ENCODE measurements around the gene NOS1.
A peak's percentile ranks its signal among the peaks of the same experiment; 100 is the strongest.
"Not testable (repeated sequence)": the region's sequence is repeated elsewhere in the genome, so short reads cannot be mapped to it uniquely, and the experiment has no call there.

NOS1 gene

GRCh38 chr12:117241697-117242096, 119.7 kb downstream of the NOS1 start:
- no peak for DNase-seq

DNA sequence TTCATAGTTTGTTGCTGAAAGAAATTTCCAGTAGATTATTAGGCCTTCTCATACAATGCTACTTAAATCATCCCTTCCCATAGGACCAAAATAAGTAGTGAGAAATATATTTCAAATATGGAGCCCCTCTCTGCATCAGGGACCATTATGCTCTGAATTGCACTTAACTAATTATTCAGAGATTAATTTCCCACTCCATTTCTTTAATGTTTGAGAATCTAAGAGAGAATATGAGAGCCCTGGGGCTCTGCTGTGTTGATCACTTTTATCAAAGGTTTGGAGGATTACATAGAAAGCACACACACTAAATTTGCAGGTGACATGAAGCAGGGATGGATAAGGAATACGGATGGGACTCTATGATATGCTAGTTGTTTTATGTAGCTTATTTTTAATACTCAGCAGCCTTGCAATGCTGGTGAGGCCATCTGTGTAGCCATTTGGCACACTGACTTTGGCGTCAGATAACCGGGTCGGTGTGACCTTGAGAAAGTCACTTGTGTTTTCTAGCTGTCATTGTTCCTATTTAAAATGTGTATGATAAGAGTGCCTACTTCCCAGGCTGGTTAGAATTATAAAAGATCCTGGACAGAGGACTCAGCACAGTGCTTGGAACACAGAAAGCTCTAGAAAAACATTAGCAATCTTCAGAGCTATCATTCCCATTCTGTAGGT, 121.2 kb downstream of the NOS1 start:
- no peak for DNase-seq

- DNase-seq: peak; percentile 44
Observed at GRCh38 chr12:117236456-117237001, 124.9 kb downstream of the NOS1 start.

DNA sequence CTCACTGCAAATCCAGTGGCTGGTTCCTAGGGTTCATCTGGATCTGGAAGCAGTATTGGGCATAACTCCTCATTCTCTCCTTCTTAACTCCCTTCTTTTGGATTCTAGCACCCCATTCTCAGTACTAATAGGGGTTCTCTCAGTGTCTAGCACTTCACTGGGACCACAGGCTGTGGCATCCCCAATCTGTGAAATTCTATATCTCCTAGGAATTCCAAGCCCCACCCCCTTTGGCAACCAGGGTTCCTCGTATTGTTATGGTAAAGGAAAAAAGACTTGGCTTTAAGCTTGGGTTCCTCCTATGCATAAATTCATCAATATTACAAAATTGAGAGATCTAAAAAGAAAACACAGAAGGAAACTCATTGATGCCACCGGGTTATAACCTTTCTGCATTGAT, 126.2 kb downstream of the NOS1 start:
- no peak for DNase-seq

DNA sequence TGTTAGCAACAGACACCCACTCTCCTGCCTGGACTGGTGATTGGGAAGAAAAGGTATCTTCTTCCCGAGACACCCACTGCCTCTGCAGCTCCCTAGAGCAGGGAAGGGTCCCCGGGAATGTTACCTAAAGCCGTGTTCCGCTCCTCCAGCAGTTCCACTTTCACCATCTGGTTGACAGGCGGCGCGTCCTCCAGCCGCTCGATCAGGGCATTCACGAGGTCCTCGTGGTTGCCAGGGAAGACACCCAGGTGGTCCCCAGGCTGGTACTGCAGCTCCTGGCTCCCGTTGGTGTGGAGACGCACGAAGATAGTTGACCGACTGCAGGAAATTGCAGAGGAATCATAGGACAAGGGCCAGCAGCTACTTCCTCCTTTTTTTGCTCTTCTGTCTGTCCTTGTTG, 127.0 kb downstream of the NOS1 start:
- DNase-seq: no peak

GRCh38 chr12:117231750-117232149, 129.7 kb downstream of the NOS1 start:
- no peak for DNase-seq

- no peak for DNase-seq
Observed at GRCh38 chr12:117228239-117228638, 133.2 kb downstream of the NOS1 start.

DNA sequence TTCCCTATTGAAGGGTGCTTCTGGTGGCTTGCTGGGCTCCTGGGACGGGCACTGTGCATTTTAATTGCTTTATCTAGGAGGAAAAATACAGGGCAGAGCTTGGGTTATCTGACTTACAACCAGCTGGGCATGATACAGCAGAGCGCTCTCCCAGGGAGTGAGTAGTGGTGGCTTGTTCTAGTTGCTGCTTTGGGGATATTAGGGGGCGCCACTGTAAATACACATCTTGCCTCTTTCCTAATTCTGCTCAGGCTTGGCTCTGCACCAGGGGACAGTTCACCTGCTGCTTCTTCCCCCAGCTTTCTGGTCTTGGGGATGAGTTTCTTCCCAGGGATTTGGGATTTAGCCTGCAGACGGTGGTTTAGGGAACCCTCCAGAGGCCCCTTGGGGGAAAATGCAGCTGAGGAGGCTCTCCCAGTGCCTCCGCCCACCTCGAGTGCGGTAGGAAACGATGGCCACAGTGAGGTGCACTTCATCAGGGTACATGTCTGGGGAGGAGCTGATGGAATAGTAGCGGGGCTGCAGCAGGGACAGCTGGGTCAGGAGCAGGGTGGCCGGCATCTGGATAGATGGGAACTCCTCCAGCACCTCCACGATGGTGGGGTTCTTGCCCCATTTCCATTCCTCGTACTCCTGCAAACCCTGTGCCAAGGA, 134.3 kb downstream of the NOS1 start:
- DNase-seq: no peak

GRCh38 chr12:117226505-117226904, 134.9 kb downstream of the NOS1 start:
- no peak for DNase-seq

- no peak for DNase-seq
Observed at GRCh38 chr12:117225179-117225578, 136.2 kb downstream of the NOS1 start.

DNA sequence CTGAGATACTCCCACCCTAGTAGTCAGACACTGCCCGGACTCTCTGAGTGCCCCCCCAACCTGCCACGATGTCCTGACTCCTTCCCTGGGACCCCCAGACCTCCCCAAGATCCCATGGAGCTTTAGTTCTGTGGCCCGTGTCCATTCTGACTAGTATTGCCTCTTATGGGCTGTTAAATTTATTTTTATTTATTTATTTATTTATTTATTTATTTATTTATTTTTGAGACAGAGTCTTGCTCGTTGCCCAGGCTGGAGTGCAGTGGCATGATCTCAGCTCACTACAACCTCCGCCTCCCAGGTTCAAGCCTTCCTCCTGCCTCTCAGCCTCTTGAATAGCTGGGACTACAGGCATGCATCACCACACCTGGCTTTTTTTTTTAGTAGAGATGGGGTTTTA, 140.5 kb downstream of the NOS1 start:
- DNase-seq: not testable (repeated sequence)

- DNase-seq: no peak
Observed at GRCh38 chr12:117218149-117218548, 143.3 kb downstream of the NOS1 start.

DNA sequence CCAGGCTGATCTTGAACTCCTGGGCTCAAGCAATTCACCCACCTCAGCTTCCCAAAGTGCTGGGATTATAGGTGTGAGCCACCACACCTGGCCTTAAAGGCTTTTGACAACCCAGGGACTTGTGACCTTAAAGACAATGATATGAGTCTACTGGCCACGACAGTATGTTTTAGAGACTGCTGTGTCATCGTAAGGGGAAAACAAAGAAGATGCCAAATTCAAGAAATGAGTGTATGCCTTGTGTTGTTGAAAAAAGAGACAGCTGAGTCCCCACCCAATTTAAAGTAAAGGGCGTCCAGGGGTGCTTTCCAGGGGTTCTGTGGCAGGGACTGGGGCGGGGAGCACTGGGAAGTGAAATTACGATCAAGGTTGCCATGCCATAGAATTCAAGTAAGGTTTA, 144.7 kb downstream of the NOS1 start:
- no peak for DNase-seq

GRCh38 chr12:117214797-117215196, 146.6 kb downstream of the NOS1 start:
- DNase-seq: no peak

DNA sequence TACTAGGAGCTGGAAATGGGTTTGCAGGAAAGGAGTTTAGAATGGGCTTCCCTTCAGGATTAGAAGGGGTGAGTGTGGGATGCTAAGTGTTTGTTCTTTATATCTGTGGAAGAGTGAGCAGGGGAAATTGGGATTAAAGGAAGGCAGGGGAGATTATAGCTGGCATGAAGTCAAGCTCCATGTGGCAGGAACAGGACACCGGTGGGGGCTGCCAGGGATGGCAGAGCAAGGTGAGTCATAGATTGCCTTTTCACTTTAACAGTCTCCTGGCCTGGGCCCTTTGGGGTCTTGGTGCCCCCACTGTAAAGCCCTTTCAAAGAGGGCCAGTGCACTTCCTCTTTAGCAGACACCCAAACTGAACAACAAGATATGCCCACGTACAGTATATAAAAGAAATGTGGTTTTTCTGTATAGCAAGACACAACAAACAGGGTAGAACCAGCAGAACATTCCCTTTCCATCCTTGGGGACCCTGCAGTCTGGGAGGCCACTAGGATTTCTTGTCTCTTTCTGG, 148.1 kb downstream of the NOS1 start:
- no peak for DNase-seq

GRCh38 chr12:117212563-117213190, 148.7 kb downstream of the NOS1 start:
- DNase-seq: peak; percentile 31

GRCh38 chr12:117210266-117210918, 151.0 kb downstream of the NOS1 start:
- no peak for DNase-seq

DNA sequence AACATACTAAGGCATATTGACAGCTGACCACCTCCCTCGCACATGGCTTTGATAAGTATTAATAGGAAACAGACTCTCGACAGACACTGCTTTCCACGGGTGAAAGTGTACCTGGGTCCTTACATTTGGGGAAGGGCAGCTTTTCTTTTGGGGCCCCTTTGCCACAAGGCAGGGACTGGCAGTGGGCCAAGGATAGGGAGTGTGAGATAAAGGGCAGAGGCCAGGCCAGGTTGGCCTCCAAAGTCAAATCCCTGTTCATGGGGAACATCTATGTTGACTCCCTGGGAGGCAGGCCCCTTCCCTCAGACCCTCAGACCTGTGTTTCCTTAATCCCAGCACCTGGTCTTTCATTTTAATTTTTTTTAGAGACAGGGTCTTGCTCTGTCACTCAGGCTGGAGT, 151.8 kb downstream of the NOS1 start:
- DNase-seq: no peak

- DNase-seq: no peak
Observed at GRCh38 chr12:117208811-117209455, 152.5 kb downstream of the NOS1 start.

- DNase-seq: no peak
Observed at GRCh38 chr12:117208206-117208605, 153.2 kb downstream of the NOS1 start.

DNA sequence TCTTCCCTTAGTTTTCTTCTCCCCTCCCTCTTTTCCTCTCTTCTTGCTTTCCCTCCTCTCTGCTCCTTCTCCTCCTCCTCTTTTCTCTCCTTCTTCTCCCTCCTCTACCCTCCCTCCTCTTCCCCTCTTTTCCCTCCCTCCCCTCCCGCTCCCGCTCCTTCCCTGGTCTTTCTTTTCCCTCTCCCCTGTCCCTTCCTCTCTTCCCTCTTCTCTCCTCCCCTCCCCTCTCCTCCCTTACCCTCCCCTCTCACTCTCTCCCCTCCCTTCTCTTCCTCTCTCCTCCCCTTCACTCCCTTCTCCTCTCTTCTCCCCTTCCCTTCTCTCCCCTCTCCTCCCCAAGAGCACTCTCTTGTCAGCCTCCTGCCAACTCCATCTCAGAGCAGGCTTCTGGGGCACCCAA, 153.8 kb downstream of the NOS1 start:
- no peak for DNase-seq

DNA sequence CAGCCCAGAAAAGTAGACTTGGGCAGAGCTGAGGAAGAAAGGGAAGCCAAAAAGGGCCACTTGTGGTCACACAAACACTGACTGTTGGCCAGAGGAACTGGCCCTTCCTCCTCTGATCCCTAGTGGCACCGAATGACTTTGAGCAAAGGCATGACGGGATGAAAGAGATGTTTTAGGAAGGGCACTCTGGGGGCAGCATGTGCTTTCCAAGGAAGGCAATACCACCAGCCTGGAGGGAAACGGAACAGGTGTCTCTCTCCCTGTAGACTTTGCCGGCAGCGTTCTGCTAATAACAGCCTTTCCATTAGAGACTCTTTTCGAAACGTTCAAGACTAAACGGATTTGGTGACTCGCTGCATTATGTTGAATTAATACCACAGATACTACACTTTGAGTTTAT, 158.9 kb downstream of the NOS1 start:
- no peak for DNase-seq

- no peak for DNase-seq
Observed at GRCh38 chr12:117202033-117202432, 159.4 kb downstream of the NOS1 start.

Data from GDM1 (cell line).